ENCODE results near the gene IL13. TPM values are rescaled to one million over a fixed set of nuclear protein-coding genes. Genes with fewer than 3 reads are reported as not detected.

IL13 gene
- total and polyA plus RNA-seq, 2 experiments from 2014 or later, result not detected

DNA sequence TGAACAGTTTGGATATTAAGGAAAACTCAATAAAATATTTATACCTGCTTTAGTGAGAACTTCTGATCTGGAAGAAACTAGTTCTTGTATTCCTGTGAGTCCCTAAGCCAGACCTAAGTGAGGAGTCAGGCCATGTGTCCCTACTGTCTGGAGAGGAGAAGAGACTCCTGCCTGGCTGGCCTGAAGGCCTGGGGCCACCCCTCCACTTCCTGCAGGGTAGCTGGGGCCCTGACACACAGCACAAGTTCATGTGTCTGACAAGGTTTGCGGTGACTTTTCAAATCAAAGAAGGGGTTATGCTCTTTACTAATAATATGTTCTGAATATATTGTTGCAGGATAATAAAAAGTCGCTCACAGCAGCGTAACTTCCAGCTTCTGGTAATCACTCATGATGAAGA, 16.1 kb upstream of the IL13 start:
- Histone ChIP-seq H3K9me2 (ENCODE audit: insufficient read depth) (no peaks in the 10 kb centered on the region), H3K36me3 (ENCODE audit: low read depth) (peaks cover 27% of the 10 kb centered on the region), H4K20me1 (ENCODE audit: insufficient read depth) (no peaks in the 10 kb centered on the region), H3F3A (ENCODE audit: insufficient read depth) (no peaks in the 10 kb centered on the region), H3K9ac (no peak overlapping the region), H3K4me2 (ENCODE audit: unreplicated experiment) (no peak overlapping the region), H3K27me3 (replicated peaks; ENCODE audit: insufficient read depth) (no peaks in the 10 kb centered on the region), H3K4me3 (no peak overlapping the region), H3K4me1 (ENCODE audit: insufficient read depth) (no peaks in the 10 kb centered on the region), H3K79me2 (ENCODE audit: insufficient read depth) (no peaks in the 10 kb centered on the region), H3K9me3 (ENCODE audit: low read depth) (no peaks in the 10 kb centered on the region), H2AFZ (no peak overlapping the region), H3K27ac (no peak overlapping the region)
- in situ Hi-C loops (cut with MboI), result no loop called here
- TF ChIP-seq EZH2 (IDR thresholded peaks at IDR 0.05; ENCODE audit: insufficient read depth, poor library complexity, severe bottlenecking) (no peak), EZH2phosphoT487 (IDR thresholded peaks at IDR 0.05; ENCODE audit: insufficient read depth, low read depth) (no peak)
- no peak for DNase-seq
- WGBS, 2 experiments (ENCODE audit: low coverage in 1 of 2, low lambda C conversion rate in 2 of 2, missing lambda C conversion rate in 2 of 2), result 99 to 100% methylated on average over 3 of the region's 3 CpGs

DNA sequence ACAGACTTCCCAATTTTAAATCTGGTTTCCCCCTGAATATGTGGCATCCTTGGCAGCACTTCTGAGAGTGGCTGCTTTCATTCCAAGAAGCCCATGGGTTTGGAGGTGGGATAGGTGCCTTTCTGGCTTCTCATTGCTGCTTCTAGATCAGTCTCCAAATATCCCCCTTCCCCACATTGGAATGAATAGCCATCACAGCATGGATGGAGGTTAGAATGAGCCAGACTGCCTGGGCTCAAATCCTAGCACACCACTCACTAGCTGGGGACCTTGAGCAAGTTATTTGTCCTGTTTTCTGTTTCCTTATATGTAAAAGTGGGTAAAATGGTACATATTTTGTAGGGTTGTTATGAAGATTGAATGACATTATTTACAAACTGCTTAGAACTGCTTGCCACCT, 13.8 kb upstream of the IL13 start:
- DNase-seq, result no peak
- Histone ChIP-seq H2AFZ (no peak overlapping the region), H3K9ac (no peak overlapping the region), H3K27me3 (replicated peaks; ENCODE audit: insufficient read depth) (no peaks in the 10 kb centered on the region), H3K9me3 (ENCODE audit: low read depth) (no peaks in the 10 kb centered on the region), H3F3A (ENCODE audit: insufficient read depth) (no peaks in the 10 kb centered on the region), H3K4me2 (ENCODE audit: unreplicated experiment) (no peak overlapping the region), H4K20me1 (ENCODE audit: insufficient read depth) (no peaks in the 10 kb centered on the region), H3K9me2 (ENCODE audit: insufficient read depth) (no peaks in the 10 kb centered on the region), H3K4me3 (no peak overlapping the region), H3K27ac (no peak overlapping the region), H3K79me2 (ENCODE audit: insufficient read depth) (no peaks in the 10 kb centered on the region), H3K4me1 (ENCODE audit: insufficient read depth) (no peaks in the 10 kb centered on the region), H3K36me3 (ENCODE audit: low read depth) (peaks cover 16% of the 10 kb centered on the region; the same call in 1 of the 2 replicates)
- in situ Hi-C loops (cut with MboI), result no loop called here
- TF ChIP-seq EZH2 (IDR thresholded peaks at IDR 0.05; ENCODE audit: insufficient read depth, poor library complexity, severe bottlenecking) (no peak), EZH2phosphoT487 (IDR thresholded peaks at IDR 0.05; ENCODE audit: insufficient read depth, low read depth) (no peak)

DNA sequence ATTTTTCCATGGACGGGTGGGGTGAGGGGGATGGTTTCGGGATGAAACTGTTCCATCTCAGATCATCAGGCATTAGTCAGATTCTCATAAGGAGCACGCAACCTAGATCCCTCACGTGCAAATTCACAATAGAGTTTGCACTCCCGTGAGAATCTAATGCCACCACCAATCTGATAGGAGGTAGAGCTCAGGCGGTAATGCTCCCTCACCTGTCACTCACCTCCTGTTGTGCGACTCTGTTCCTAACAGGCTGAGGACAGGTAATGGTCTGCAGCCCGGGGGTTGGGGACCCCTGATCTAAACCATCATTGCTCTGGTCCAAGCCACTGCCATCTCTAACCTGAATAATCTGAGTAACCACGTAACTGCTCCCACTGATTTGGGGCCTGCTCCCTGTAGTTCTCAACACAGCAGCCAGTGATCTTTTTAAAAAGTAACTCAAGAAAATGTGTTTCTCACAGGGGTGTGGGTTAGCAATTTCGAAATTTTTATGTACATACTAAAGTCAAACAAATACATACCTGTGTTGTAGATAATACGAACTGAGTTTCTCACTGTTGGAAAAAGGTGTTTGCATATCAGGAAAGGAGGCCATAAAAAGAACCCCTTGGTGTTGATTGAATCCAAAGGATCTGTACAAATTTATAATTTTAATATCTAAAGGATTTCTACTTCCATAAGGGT, 11.2 kb upstream of the IL13 start:
- Histone ChIP-seq H3K79me2 (ENCODE audit: insufficient read depth) (no peaks in the 10 kb centered on the region), H2AFZ (no peak overlapping the region), H3K4me1 (ENCODE audit: insufficient read depth) (no peaks in the 10 kb centered on the region), H3K9me2 (ENCODE audit: insufficient read depth) (no peaks in the 10 kb centered on the region), H3K4me2 (ENCODE audit: unreplicated experiment) (no peak overlapping the region), H3K4me3 (no peak overlapping the region), H3K27me3 (replicated peaks; ENCODE audit: insufficient read depth) (no peaks in the 10 kb centered on the region), H3K27ac (no peak overlapping the region), H4K20me1 (ENCODE audit: insufficient read depth) (no peaks in the 10 kb centered on the region), H3F3A (ENCODE audit: insufficient read depth) (no peaks in the 10 kb centered on the region), H3K9me3 (ENCODE audit: low read depth) (no peaks in the 10 kb centered on the region), H3K36me3 (ENCODE audit: low read depth) (peaks cover 3% of the 10 kb centered on the region; the same call in 1 of the 2 replicates), H3K9ac (no peak overlapping the region)
- TF ChIP-seq EZH2 (IDR thresholded peaks at IDR 0.05; ENCODE audit: insufficient read depth, poor library complexity, severe bottlenecking), result no peak
- no peak for TF ChIP-seq EZH2phosphoT487 (IDR thresholded peaks at IDR 0.05; ENCODE audit: insufficient read depth, low read depth)
- no peak for DNase-seq
- WGBS, 2 experiments (ENCODE audit: low coverage in 1 of 2, low lambda C conversion rate in 2 of 2, missing lambda C conversion rate in 2 of 2), result 92 to 94% methylated on average over 11 of the region's 11 CpGs
- in situ Hi-C loops (cut with MboI), result no loop called here

DNA sequence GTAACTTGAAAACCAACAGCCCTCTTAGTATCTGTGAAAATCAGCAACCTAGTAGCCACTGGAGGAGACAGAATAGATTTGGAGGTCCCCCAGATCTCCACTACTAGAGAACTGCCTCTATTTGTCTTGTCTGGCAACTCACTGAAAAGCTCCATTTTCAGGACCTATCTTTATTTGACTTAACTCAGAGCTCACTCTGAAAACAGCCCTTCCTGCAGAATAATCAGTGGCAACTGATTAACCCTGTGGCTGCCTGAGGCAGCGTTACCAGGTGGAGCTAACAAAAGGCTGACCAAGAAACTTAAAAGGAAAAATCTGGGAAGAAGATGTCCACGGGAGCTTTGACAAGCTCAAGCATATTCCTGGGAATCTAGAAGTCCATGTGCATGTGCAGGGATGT, 10.5 kb upstream of the IL13 start:
- no peak overlapping the region for H2AFZ ChIP-seq
- H3K9me2 ChIP-seq (ENCODE audit: insufficient read depth), result no peaks in the 10 kb centered on the region
- H3F3A ChIP-seq (ENCODE audit: insufficient read depth), result no peaks in the 10 kb centered on the region
- H3K4me3 ChIP-seq, result no peak overlapping the region
- no peak overlapping the region for H3K9ac ChIP-seq
- no peak overlapping the region for H3K27ac ChIP-seq
- TF ChIP-seq EZH2 (IDR thresholded peaks at IDR 0.05; ENCODE audit: insufficient read depth, poor library complexity, severe bottlenecking) (no peak), EZH2phosphoT487 (IDR thresholded peaks at IDR 0.05; ENCODE audit: insufficient read depth, low read depth) (no peak)
- H4K20me1 ChIP-seq (ENCODE audit: insufficient read depth), result no peaks in the 10 kb centered on the region
- no peak overlapping the region for H3K4me2 ChIP-seq (ENCODE audit: unreplicated experiment)
- WGBS, 2 experiments (ENCODE audit: low coverage in 1 of 2, low lambda C conversion rate in 2 of 2, missing lambda C conversion rate in 2 of 2), result 92 to 95% methylated on average over 2 of the region's 2 CpGs
- H3K9me3 ChIP-seq (ENCODE audit: low read depth), result no peaks in the 10 kb centered on the region
- H3K36me3 ChIP-seq (ENCODE audit: low read depth), result peaks cover 3% of the 10 kb centered on the region; the same call in 1 of the 2 replicates
- no peak for DNase-seq
- H3K4me1 ChIP-seq (ENCODE audit: insufficient read depth), result no peaks in the 10 kb centered on the region
- in situ Hi-C loops (cut with MboI), result no loop called here
- H3K27me3 ChIP-seq (replicated peaks; ENCODE audit: insufficient read depth), result no peaks in the 10 kb centered on the region
- no peaks in the 10 kb centered on the region for H3K79me2 ChIP-seq (ENCODE audit: insufficient read depth)

DNA sequence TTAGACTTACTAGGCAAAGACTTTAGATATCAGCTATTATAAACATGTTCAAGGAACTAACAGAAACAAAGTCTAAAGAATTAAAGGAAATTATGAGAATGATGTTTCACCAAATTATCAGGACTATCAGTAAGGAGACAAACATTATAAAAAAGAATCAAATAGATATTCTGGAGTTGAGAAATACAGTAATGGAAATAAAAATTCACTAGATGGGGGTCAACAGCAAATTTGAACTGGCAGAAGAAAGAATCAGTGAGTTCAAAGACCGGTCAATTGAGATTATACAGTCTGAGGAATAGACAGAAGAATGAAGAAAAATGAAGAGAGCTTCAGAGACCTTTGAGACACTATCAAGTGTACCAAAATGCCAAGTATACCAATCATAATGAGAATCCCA, 9.6 kb upstream of the IL13 start:
- no peak overlapping the region for H3K9ac ChIP-seq
- H3K4me3 ChIP-seq, result no peak overlapping the region
- WGBS, 2 experiments (ENCODE audit: low coverage in 1 of 2, low lambda C conversion rate in 2 of 2, missing lambda C conversion rate in 2 of 2), result 92 to 97% methylated on average over 1 of the region's 1 CpG
- H3K9me3 ChIP-seq (ENCODE audit: low read depth), result no peaks in the 10 kb centered on the region
- H2AFZ ChIP-seq, result no peak overlapping the region
- no peak overlapping the region for H3K4me2 ChIP-seq (ENCODE audit: unreplicated experiment)
- no peak for DNase-seq
- H3K4me1 ChIP-seq (ENCODE audit: insufficient read depth), result no peaks in the 10 kb centered on the region
- H3F3A ChIP-seq (ENCODE audit: insufficient read depth), result no peaks in the 10 kb centered on the region
- TF ChIP-seq EZH2 (IDR thresholded peaks at IDR 0.05; ENCODE audit: insufficient read depth, poor library complexity, severe bottlenecking) (no peak), EZH2phosphoT487 (IDR thresholded peaks at IDR 0.05; ENCODE audit: insufficient read depth, low read depth) (no peak)
- H3K27ac ChIP-seq, result no peak overlapping the region
- no peaks in the 10 kb centered on the region for H3K79me2 ChIP-seq (ENCODE audit: insufficient read depth)
- no peaks in the 10 kb centered on the region for H3K9me2 ChIP-seq (ENCODE audit: insufficient read depth)
- H3K27me3 ChIP-seq (replicated peaks; ENCODE audit: insufficient read depth), result no peaks in the 10 kb centered on the region
- no peaks in the 10 kb centered on the region for H3K36me3 ChIP-seq (ENCODE audit: low read depth)
- H4K20me1 ChIP-seq (ENCODE audit: insufficient read depth), result no peaks in the 10 kb centered on the region
- in situ Hi-C loops (cut with MboI), result no loop called here
